Epithelial cell of proximal tubule (primary cell): ENCODE results near the gene MED12L. TPM values are rescaled to one million over a fixed set of nuclear protein-coding genes. Genes with fewer than 3 reads are reported as not detected.

Experiments
- DNase-seq: peaks from one replicate; pipeline ENCODE4 v3.0.0-alpha.2; 2011; ENCODE audit warnings: low read depth
- H3K4me3 ChIP-seq: 2 replicates; pipeline ENCODE4 v1.5.1; 2011; ENCODE audit warnings: low read depth, mild to moderate bottlenecking, low read length
- total RNA-seq: library from RNA; depleted of rRNA; stranded (reverse); fragments of >200 nt; gene quantifications from 2 replicates; pipeline ENCODE4 v1.2.3, GENCODE V29; 2015
- TF ChIP-seq, protein P1 (sequence below): conservative IDR thresholded peaks from 2 replicates; pipeline ENCODE4 v1.5.1; 2012; ENCODE audit warnings: low read depth, mild to moderate bottlenecking, low read length

The MED12L gene
- total RNA-seq, 1 donor from 2014 or later = 0.12 TPM

DNA sequence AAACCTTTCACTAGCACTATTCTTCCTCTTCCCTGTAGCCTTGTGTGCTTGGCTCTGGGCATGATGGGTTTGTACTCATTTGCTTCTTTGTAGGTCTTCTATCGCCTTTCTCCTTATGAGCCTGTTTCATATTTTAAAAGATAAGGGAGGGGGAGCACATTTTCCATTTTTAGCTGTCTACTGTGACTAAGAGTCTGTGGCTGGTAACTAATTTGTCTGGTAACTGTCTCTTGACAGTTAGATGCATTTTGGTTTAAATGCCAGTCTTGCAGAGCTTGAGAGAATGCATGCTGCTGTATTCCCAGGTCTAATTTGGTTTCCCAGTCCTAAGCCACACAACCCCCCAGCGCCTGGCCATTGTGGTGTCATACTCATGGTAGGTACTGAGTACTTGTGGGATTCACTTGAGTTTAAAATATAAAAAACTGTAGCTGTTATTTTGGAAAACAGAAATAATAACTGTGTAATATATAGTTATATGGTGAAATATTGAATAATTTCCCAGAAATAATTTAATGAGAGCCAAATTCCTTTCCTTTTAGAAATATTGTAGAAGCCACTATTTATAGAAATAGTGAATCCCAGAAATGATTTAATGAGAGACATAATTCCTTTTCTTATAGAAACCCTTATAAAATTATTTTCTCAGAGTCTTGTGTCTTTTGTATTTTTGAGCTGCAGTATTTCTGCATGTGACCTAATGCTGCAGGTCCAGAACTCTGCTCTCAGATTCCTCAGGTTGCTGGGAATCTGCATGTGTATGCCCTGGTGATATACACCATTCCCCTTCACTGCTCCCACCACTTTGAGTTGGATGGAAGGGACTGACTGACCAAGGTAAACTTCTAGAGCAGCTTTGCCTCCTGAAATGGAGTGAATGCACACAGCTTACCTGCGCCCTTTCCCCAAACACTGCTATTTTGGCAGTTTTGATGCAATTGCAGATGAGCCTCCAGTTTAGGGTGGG, 131.5 kb downstream of the MED12L start:
- no peak overlapping the region for H3K4me3 ChIP-seq
- DNase-seq = no peak
- TF ChIP-seq, protein P1, sequence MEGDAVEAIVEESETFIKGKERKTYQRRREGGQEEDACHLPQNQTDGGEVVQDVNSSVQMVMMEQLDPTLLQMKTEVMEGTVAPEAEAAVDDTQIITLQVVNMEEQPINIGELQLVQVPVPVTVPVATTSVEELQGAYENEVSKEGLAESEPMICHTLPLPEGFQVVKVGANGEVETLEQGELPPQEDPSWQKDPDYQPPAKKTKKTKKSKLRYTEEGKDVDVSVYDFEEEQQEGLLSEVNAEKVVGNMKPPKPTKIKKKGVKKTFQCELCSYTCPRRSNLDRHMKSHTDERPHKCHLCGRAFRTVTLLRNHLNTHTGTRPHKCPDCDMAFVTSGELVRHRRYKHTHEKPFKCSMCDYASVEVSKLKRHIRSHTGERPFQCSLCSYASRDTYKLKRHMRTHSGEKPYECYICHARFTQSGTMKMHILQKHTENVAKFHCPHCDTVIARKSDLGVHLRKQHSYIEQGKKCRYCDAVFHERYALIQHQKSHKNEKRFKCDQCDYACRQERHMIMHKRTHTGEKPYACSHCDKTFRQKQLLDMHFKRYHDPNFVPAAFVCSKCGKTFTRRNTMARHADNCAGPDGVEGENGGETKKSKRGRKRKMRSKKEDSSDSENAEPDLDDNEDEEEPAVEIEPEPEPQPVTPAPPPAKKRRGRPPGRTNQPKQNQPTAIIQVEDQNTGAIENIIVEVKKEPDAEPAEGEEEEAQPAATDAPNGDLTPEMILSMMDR = no peak

DNA sequence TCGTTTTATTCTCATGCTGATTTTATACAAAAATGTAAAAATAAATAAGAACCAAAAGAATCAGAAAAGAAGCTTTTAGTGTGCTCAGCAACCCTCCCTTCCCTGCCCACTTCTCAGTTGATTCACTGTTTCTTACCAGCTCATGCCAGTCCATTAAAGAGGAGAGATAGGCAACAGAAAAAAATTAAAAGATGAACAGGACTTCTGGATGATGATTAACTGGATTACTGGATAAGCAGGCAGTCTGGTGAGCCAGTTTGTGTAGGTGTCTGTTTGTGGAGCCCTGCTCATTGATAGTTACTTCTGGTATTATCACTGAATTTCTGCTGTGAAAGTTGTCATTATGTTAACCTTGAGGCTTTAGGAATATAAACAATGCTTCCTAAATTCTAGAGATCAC, 132.7 kb downstream of the MED12L start:
- no peak for DNase-seq
- TF ChIP-seq, protein P1 = no peak
- H3K4me3 ChIP-seq = no peak overlapping the region

DNA sequence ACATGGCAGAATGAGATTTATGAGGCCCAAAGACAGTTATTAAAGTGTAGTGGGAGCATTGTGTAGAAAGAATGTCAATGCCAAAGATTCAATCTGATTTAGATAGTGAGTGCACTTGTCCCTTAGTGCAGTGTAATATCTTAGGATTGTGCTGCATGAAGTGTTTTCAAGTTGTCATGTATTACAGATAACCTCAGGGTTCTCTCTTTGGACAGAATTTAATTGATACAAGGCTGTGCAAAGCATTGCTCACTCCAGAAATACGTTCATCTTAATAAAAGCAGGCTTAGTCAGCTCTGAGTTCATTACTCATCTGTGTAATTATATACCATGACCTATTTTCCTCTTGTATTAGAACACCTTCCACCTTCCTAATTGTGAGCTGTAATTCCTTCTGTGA, 133.6 kb downstream of the MED12L start:
- no peak overlapping the region for H3K4me3 ChIP-seq
- peak; percentile 52 for DNase-seq
- TF ChIP-seq, protein P1 = no peak

DNA sequence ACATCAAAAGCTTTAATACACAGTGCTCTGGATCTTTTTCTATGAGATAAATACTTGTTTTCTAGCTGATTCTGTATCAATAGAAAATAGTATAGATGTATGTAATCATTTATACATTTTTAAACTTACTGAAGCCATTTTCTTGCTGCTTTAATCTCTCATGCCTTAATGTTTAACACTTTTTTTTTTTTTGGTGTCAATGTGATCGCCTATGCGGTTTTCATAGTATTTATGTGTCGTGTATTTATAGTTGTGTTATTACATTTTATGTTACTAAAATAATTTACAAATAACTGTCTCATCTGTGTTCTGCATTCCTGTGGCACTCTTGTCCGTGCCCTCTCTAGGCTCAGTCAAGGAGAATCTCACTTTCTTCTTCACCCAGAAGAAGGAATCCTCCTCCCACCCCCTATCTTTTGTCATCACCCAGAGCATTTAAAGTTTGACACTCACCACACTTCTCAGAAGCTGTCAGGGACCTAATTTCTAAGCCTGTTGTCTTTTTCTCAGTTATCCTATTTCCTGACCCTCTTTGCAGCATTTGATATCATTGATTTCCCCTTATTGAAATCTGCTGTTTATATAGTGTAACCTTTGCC, 138.9 kb downstream of the MED12L start:
- TF ChIP-seq, protein P1 = no peak
- no peak for DNase-seq
- H3K4me3 ChIP-seq = no peak overlapping the region

DNA sequence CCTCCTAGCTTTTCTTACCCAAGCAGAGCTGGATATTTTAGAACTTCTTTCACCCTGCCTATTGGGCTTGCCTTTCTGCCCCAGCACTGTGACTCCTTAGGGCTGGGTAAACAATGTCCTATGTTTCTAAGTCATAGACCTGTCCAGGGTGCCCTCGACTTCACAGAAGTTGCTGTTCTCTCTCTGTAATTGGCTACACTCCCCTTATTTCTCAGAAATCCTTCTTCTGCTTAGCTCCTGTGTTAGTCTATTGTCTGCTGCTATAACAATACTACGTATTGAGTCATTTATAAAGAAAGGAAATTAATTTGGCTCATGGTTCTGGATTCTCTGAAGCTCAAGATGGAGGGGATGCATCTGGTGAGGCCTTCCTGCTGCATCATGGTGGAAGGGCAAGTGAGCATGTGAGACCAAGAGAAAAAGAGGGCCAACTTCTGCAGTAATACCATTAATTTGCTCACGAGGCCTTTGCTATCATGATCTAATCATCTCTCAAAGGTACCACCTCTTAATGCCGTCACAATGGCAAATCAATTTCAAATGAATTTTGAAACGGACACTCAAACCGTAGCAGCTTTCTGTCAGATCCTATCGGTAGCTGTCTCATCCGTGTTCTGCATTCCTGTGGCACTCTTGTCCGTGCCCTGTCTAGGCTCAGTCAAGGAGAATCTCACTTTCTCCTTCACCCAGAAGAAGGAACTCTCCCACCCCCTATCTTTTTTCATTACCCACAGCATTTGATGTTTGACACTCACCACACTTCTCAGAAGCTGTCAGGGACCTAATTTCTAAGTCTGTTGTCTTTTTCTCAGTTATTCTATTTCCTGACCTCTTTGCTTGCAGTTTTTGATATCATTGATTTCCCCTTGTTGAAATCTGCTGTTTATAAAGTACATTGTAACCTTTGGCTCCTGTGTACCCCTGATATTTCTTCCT, 139.8 kb downstream of the MED12L start:
- DNase-seq = no peak
- TF ChIP-seq, protein P1 = no peak
- no peak overlapping the region for H3K4me3 ChIP-seq

DNA sequence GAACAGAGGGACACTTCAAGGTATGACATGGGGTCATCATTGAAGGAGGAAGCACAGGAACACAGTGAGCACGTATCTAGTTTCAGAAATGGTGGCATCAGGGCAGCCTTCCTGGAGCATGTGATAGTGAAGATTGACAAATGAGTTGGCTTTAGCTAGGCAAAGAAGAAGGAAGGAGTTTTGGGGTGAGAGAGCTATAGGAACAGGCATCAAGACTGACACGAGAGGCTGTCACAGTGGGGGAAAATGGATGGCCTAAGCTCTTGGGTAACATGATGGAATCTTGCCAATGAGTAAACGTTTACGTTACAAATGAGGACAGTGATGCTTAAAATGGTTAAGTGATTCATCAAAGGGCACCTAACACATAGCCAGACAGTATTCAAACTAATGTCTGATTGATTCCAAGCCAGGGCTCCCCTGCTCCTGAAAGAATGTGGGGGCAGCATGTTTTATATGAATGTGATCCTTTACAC, 140.7 kb downstream of the MED12L start:
- H3K4me3 ChIP-seq = no peak overlapping the region
- DNase-seq = peak; percentile 69
- TF ChIP-seq, protein P1 = no peak
